ENCODE measurements around the gene FGD6.

DNA sequence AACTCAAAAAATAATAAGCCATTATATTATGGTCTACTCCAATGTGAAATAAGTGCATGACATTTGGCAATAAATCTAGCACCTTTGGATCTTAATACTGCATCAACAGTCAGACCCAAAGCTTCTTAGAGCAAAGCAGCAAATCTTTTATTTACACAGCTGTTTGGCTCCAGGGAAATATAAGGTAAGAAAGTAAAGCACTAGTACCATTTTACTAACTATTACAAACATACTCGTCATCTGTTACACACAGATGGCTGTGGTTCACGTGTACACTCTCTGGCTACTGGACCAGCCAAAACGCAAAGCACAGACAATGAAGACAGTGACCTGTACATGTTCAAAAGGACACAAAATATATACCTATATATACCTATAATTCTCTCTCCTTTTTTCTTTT lies 2.8 kb downstream of the FGD6 start:
- TF ChIP-seq, protein P1, sequence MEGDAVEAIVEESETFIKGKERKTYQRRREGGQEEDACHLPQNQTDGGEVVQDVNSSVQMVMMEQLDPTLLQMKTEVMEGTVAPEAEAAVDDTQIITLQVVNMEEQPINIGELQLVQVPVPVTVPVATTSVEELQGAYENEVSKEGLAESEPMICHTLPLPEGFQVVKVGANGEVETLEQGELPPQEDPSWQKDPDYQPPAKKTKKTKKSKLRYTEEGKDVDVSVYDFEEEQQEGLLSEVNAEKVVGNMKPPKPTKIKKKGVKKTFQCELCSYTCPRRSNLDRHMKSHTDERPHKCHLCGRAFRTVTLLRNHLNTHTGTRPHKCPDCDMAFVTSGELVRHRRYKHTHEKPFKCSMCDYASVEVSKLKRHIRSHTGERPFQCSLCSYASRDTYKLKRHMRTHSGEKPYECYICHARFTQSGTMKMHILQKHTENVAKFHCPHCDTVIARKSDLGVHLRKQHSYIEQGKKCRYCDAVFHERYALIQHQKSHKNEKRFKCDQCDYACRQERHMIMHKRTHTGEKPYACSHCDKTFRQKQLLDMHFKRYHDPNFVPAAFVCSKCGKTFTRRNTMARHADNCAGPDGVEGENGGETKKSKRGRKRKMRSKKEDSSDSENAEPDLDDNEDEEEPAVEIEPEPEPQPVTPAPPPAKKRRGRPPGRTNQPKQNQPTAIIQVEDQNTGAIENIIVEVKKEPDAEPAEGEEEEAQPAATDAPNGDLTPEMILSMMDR (IDR thresholded peaks at IDR 0.05 in 2 of 3, conservative IDR thresholded peaks at IDR 0.05 in 1 of 3; ENCODE audit: borderline replicate concordance in 1 of 3, insufficient read depth in 1 of 3, low read depth in 2 of 3, low read length in 2 of 3): no peak
- TF ChIP-seq, protein P2, sequence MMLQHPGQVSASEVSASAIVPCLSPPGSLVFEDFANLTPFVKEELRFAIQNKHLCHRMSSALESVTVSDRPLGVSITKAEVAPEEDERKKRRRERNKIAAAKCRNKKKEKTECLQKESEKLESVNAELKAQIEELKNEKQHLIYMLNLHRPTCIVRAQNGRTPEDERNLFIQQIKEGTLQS (IDR thresholded peaks at IDR 0.05): no peak
- TF ChIP-seq, protein P3, sequence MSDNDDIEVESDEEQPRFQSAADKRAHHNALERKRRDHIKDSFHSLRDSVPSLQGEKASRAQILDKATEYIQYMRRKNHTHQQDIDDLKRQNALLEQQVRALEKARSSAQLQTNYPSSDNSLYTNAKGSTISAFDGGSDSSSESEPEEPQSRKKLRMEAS (IDR thresholded peaks at IDR 0.05): no peak
- TF ChIP-seq EZH2 (IDR thresholded peaks at IDR 0.05) (no peak), SP1 (IDR thresholded peaks at IDR 0.05; ENCODE audit: low read depth) (no peak), EZH2phosphoT487 (IDR thresholded peaks at IDR 0.05; ENCODE audit: borderline replicate concordance) (no peak), CEBPB (IDR thresholded peaks at IDR 0.05; ENCODE audit: low read depth) (no peak), RAD21 (IDR thresholded peaks at IDR 0.05; ENCODE audit: low read depth) (no peak), ELF1 (IDR thresholded peaks at IDR 0.05; ENCODE audit: borderline replicate concordance, low read depth) (no peak)
- TF ChIP-seq, protein P4, sequence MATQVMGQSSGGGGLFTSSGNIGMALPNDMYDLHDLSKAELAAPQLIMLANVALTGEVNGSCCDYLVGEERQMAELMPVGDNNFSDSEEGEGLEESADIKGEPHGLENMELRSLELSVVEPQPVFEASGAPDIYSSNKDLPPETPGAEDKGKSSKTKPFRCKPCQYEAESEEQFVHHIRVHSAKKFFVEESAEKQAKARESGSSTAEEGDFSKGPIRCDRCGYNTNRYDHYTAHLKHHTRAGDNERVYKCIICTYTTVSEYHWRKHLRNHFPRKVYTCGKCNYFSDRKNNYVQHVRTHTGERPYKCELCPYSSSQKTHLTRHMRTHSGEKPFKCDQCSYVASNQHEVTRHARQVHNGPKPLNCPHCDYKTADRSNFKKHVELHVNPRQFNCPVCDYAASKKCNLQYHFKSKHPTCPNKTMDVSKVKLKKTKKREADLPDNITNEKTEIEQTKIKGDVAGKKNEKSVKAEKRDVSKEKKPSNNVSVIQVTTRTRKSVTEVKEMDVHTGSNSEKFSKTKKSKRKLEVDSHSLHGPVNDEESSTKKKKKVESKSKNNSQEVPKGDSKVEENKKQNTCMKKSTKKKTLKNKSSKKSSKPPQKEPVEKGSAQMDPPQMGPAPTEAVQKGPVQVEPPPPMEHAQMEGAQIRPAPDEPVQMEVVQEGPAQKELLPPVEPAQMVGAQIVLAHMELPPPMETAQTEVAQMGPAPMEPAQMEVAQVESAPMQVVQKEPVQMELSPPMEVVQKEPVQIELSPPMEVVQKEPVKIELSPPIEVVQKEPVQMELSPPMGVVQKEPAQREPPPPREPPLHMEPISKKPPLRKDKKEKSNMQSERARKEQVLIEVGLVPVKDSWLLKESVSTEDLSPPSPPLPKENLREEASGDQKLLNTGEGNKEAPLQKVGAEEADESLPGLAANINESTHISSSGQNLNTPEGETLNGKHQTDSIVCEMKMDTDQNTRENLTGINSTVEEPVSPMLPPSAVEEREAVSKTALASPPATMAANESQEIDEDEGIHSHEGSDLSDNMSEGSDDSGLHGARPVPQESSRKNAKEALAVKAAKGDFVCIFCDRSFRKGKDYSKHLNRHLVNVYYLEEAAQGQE (IDR thresholded peaks at IDR 0.05; ENCODE audit: low read depth): no peak
